ENCODE data around the gene SRSF4. TPM values are rescaled to one million over a fixed set of nuclear protein-coding genes. Genes with fewer than 3 reads are reported as not detected.
A peak's percentile ranks its signal among the peaks of the same experiment; 100 is the strongest.

SRSF4 gene
- total RNA-seq, 1 experiment from 2014 or later, result 62.0 TPM

- no peaks in the 10 kb centered on the region for H3K27me3 ChIP-seq (ENCODE audit: low read length)
- H3K4me2 ChIP-seq (ENCODE audit: low read length), result no peak overlapping the region
- H3K27ac ChIP-seq (ENCODE audit: low read length), result no peak overlapping the region
- TF ChIP-seq CTCF (conservative IDR thresholded peaks at IDR 0.05; ENCODE audit: low read depth, low read length) (no peak), EZH2phosphoT487 (IDR thresholded peaks at IDR 0.05; ENCODE audit: borderline replicate concordance, low read length) (no peak), EZH2 (IDR thresholded peaks at IDR 0.05; ENCODE audit: low read length, unreplicated experiment) (no peak)
- peaks cover 94% of the 10 kb centered on the region for H3K79me2 ChIP-seq (ENCODE audit: low read length)
- CTCF ChIA-PET, result no interaction called here
- H2AFZ ChIP-seq (ENCODE audit: low read length), result no peak overlapping the region
- H3K36me3 ChIP-seq (ENCODE audit: low read depth, low read length), result peaks cover 69% of the 10 kb centered on the region
- H3K9me2 ChIP-seq (replicated peaks; ENCODE audit: low read length), result no peaks in the 10 kb centered on the region
- no TSS peak for BruUV-seq (replicated peaks)
- DNase-seq, result no peak
- H3K9ac ChIP-seq (ENCODE audit: low read length), result no peak overlapping the region
- ATAC-seq, result no peak
- intact Hi-C loops (cut with micrococcal nuclease), result no loop called here
- H3K4me3 ChIP-seq (ENCODE audit: low read length), result no peak overlapping the region
- POLR2A ChIA-PET (ENCODE audit: unreplicated experiment), result interaction anchor here (0.7 kb wide), 1 partner anchor 17 kb away, joined by 3 read pairs; the partner anchor contains the start of gene SRSF4
- no peaks in the 10 kb centered on the region for H3F3A ChIP-seq (ENCODE audit: low read length, unreplicated experiment)
- peaks cover 31% of the 10 kb centered on the region for H4K20me1 ChIP-seq (ENCODE audit: low read length)
- H3K4me1 ChIP-seq (ENCODE audit: insufficient read depth, low read length), result no peaks in the 10 kb centered on the region
- H3K9me3 ChIP-seq (ENCODE audit: low read length), result no peaks in the 10 kb centered on the region
Observed at GRCh38 chr1:29164588-29164987, 17.1 kb downstream of the SRSF4 start.

GRCh38 chr1:29162476-29163138 is 19.1 kb downstream of the SRSF4 start:
- intact Hi-C loops (cut with micrococcal nuclease), result no loop called here
- no peak overlapping the region for H3K4me3 ChIP-seq (ENCODE audit: low read length)
- DNase-seq (no peak), ATAC-seq (peak; percentile 15; the same call in 1 of the 2 replicates)
- BruUV-seq (replicated peaks), result no TSS peak
- POLR2A ChIA-PET (ENCODE audit: unreplicated experiment), result no interaction called here
- peaks cover 76% of the 10 kb centered on the region for H3K79me2 ChIP-seq (ENCODE audit: low read length)
- peaks cover 69% of the 10 kb centered on the region for H3K36me3 ChIP-seq (ENCODE audit: low read depth, low read length)
- H3K4me2 ChIP-seq (ENCODE audit: low read length), result no peak overlapping the region
- no peaks in the 10 kb centered on the region for H3K27me3 ChIP-seq (ENCODE audit: low read length)
- H3K9me2 ChIP-seq (replicated peaks; ENCODE audit: low read length), result no peaks in the 10 kb centered on the region
- no peaks in the 10 kb centered on the region for H3K9me3 ChIP-seq (ENCODE audit: low read length)
- TF ChIP-seq CTCF (conservative IDR thresholded peaks at IDR 0.05; ENCODE audit: low read depth, low read length) (no peak), EZH2phosphoT487 (IDR thresholded peaks at IDR 0.05; ENCODE audit: borderline replicate concordance, low read length) (no peak), EZH2 (IDR thresholded peaks at IDR 0.05; ENCODE audit: low read length, unreplicated experiment) (no peak)
- peaks cover 17% of the 10 kb centered on the region; the same call in 1 of the 2 replicates for H4K20me1 ChIP-seq (ENCODE audit: low read length)
- no peak overlapping the region for H2AFZ ChIP-seq (ENCODE audit: low read length)
- H3F3A ChIP-seq (ENCODE audit: low read length, unreplicated experiment), result no peaks in the 10 kb centered on the region
- no peak overlapping the region for H3K27ac ChIP-seq (ENCODE audit: low read length)
- CTCF ChIA-PET, result no interaction called here
- no peaks in the 10 kb centered on the region for H3K4me1 ChIP-seq (ENCODE audit: insufficient read depth, low read length)
- H3K9ac ChIP-seq (ENCODE audit: low read length), result no peak overlapping the region

GRCh38 chr1:29162025-29162424 is 19.7 kb downstream of the SRSF4 start:
- intact Hi-C loops (cut with micrococcal nuclease), result no loop called here
- CTCF ChIA-PET, result no interaction called here
- no TSS peak for BruUV-seq (replicated peaks)
- Histone ChIP-seq H2AFZ (ENCODE audit: low read length) (no peak overlapping the region), H3K36me3 (ENCODE audit: low read depth, low read length) (peaks cover 73% of the 10 kb centered on the region), H3K4me3 (ENCODE audit: low read length) (no peak overlapping the region), H3K4me1 (ENCODE audit: insufficient read depth, low read length) (no peaks in the 10 kb centered on the region), H3K27ac (ENCODE audit: low read length) (no peak overlapping the region), H3K27me3 (ENCODE audit: low read length) (no peaks in the 10 kb centered on the region), H3K9me3 (ENCODE audit: low read length) (no peaks in the 10 kb centered on the region), H3K9me2 (replicated peaks; ENCODE audit: low read length) (no peaks in the 10 kb centered on the region), H4K20me1 (ENCODE audit: low read length) (peaks cover 17% of the 10 kb centered on the region; the same call in 1 of the 2 replicates), H3K79me2 (ENCODE audit: low read length) (peaks cover 71% of the 10 kb centered on the region), H3F3A (ENCODE audit: low read length, unreplicated experiment) (no peaks in the 10 kb centered on the region), H3K4me2 (ENCODE audit: low read length) (no peak overlapping the region), H3K9ac (ENCODE audit: low read length) (no peak overlapping the region)
- DNase-seq (no peak), ATAC-seq (no peak)
- POLR2A ChIA-PET (ENCODE audit: unreplicated experiment), result no interaction called here
- TF ChIP-seq EZH2 (IDR thresholded peaks at IDR 0.05; ENCODE audit: low read length, unreplicated experiment), result no peak
- no peak for TF ChIP-seq CTCF (conservative IDR thresholded peaks at IDR 0.05; ENCODE audit: low read depth, low read length)
- no peak for TF ChIP-seq EZH2phosphoT487 (IDR thresholded peaks at IDR 0.05; ENCODE audit: borderline replicate concordance, low read length)
